Right ventricle myocardium inferior (tissue), 1 donor: ENCODE measurements around the gene RANGRF. TPM values are rescaled to one million over a fixed set of nuclear protein-coding genes. Genes with fewer than 3 reads are reported as not detected.

Source experiments
- ATAC-seq: fragments of 200-7000 bp; cut with Tn5 transposase; one replicate; pipeline ENCODE4 v1.9.1; 2020; ENCODE audit warnings: mild to moderate bottlenecking, moderate library complexity
- DNase-seq: peaks from one replicate; pipeline ENCODE4 v3.0.0; 2021; ENCODE audit errors: missing footprints
- intact Hi-C: fragments of 100-400 bp; cut with DNase I; formaldehyde crosslinking; loops from one replicate; pipeline ENCODE4 v1.11.0; 2022
- total RNA-seq: library from RNA; stranded (reverse); fragmentation: NEBNext Ultra II Directional; extraction: Animal tissue kit (Norgen Biotek cat#: 25700); gene quantifications from one replicate; pipeline ENCODE4 v1.2.1, GENCODE V29; 2021
- donor health status: DM: no; HTN: yes; CAD: no; lungs with severe emphysema.

Gene RANGRF
- total RNA-seq, 1 donor from 2014 or later = 25.7 TPM

DNA sequence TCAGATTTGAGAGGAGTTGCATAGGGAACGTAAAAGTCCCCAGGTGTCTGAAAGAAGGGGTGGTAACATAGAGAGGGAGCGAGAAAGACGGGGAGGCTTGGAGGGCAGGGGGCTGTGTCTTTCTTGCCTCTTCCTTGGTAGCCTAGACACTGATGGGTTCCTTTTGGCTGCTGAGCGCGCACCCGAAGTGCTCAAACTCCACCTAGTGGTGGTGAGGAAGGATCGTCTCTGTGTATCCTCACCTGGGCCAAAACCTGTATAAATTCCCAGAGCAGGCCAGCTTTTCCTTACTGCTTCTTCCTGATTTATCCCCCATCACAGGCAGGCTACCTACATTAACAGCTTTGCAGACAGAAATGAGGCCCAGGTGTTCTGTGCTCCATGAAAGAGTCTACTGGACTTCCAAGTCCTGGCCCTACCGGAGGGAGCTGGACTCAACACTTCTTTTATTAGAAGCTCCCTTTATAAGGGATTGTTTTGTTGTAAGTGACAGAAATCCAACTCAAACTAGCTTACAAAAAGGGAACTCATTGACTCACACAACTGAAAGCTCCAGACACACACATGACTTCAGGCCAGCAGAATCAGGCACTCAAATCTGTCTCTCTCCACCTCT lies 12.3 kb downstream of the RANGRF start:
- ATAC-seq (peak; percentile 90), DNase-seq (peak; percentile 79)
- intact Hi-C loops = loop anchor here (5.0 kb wide), 1 partner anchor 208 kb away; no protein-coding TSS in a partner anchor

GRCh38 chr17:8310601-8311123 lies 22.2 kb downstream of the RANGRF start:
- intact Hi-C loops = loop anchor here (2.0 to 5.0 kb wide), 2 partner anchors 50 to 67 kb away; partner anchors contain the start of gene KRABD2
- ATAC-seq (peak; percentile 45), DNase-seq (no peak)

DNA sequence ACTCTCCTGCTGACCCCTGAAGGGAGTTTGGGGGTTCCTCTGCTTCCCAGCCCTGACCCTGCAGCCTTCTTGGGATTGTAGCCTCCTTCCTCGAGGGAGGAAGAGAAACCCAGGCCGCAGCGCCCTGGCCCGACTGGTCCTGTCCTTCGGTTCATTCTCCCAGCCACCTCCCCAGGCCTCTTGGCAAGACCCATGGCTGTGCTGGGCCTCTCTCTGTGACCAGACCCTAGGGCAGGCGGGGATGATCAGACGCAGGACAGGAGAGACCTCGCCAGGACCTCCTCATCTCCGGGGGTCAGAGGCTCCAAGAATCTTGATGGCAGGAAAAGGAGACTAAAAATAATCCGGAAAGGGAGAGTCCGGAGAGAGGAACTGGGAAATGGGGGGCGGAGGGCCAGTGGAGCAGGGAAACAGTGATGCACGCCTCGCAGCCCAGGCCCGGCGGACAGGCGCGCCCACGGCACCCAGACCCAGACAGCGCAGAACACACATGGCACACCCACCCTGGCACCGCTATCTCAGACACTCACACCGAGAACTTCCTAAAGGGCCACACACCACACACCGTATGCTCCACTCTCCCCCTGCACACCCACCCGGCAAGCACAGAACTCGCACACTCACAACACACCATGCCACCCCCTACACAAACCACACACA lies 22.8 kb downstream of the RANGRF start:
- intact Hi-C loops = loop anchor here (2.0 to 5.0 kb wide), 2 partner anchors 50 to 66 kb away; partner anchors contain the start of gene KRABD2
- DNase-seq = no peak
- peak; percentile 45 for ATAC-seq

DNA sequence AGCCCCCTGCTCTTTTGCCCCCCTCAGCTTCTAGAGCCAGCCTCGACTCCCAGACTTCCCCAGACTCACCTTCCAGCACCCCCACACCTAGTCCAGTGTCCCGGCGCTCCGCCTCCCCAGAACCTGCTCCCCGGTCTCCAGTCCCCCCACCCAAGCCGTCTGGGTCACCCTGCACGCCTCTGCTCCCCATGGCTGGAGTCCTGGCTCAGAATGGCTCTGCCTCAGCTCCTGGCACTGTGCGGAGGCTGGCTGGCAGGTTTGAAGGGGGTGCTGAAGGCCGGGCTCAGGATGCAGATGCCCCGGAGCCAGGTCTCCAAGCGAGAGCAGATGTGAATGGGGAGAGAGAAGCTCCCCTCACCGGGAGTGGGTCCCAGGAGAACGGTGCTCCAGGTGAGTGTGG lies 23.8 kb downstream of the RANGRF start:
- DNase-seq (no peak), ATAC-seq (no peak)
- intact Hi-C loops = loop anchor here (5.0 kb wide), 1 partner anchor 65 kb away; the partner anchor contains the start of gene KRABD2

- intact Hi-C loops = loop anchor here (5.0 kb wide), 1 partner anchor 64 kb away; the partner anchor contains the start of gene KRABD2
- ATAC-seq (no peak), DNase-seq (no peak)
Observed at GRCh38 chr17:8312726-8313600, 24.5 kb downstream of the RANGRF start.

GRCh38 chr17:8314797-8315763 lies 26.6 kb downstream of the RANGRF start:
- intact Hi-C loops = loop anchor here (5.0 kb wide), 1 partner anchor 62 kb away; the partner anchor contains the start of gene KRABD2

DNA sequence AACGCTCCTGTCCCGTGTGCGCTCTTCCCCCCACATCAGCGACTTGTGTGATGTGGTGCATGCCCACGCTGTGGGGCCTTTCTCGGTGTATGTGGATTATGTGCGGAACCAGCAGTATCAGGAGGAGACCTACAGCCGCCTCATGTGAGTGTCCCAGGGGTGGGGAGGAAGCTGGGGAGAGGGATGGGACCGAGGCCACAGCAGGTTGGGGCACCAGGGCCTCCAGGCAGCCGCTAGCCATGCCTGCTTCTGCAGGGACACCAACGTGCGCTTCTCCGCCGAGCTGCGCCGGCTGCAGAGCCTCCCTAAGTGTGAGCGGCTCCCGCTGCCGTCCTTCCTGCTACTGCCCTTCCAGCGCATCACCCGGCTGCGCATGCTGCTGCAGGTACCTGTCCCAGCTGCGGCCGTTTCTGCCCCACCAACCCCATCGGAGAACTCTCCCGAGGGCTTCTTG lies 27.3 kb downstream of the RANGRF start:
- intact Hi-C loops = no loop called here
- ATAC-seq (no peak), DNase-seq (no peak)

More at GRCh38 chr17:8314797-8315763, 26.6 kb downstream of the RANGRF start:
- DNase-seq = no peak
- ATAC-seq = no peak

DNA sequence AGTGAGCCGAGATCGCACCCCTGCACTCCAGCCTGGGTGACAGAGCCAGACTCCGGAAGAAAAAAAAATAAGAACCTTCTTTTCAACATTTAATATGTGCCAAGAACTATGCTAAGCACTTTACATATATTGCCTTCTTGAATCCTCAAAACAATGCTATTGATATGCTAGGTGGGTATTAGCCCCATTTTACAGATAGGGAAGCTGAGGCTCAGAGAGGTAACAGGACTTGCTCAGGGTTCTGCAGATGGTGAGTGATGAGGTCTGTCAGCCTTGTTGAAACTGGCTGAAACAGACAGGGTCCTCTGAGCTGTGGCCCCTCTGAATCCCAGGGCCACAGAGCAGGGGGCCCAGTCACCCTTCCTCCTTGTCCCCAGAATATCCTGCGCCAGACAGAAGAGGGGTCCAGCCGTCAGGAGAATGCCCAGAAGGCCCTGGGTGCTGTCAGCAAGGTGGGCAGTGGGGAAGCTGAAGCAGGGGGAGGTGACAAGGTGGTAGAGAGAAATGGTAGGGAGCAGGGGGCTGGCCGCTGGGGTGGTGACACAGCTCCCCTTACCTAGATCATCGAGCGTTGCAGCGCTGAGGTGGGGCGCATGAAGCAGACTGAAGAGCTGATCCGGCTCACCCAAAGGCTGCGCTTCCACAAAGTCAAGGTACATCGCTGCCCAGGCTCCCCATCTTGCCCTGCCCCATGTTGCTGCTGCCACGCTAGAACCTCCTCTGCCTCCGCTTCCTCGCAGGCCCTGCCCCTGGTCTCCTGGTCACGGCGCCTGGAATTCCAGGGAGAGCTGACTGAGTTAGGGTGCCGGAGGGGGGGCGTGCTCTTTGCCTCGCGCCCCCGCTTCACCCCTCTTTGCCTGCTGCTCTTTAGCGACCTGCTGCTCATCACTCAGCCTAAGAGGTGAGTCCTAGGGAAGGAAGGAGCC lies 29.8 kb downstream of the RANGRF start:
- ATAC-seq (no peak), DNase-seq (no peak)
- intact Hi-C loops = no loop called here

- intact Hi-C loops = no loop called here
- DNase-seq (no peak), ATAC-seq (no peak)
Observed at GRCh38 chr17:8320262-8320661, 31.8 kb downstream of the RANGRF start.

- no peak for DNase-seq
- no peak for ATAC-seq
- intact Hi-C loops = no loop called here
Observed at GRCh38 chr17:8320990-8321389, 32.5 kb downstream of the RANGRF start.

DNA sequence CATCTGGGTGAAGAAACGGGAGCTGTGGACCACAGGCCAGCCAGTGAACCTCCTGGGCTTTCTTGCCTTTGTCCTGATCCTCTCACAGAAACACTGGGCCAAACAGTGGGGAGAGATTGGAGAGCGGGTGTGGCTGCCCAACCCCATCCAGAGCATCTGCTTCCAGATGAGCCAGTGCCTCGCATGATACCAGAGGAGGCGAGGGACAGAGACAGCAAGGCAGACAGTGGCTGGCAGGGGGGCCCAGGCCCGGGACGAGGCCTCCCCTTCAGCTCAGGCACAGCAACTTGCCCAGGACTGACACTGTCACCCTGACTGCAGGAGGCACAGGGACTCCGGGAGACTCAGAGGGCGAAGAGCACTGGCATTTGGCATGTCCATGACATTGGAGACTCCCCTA lies 33.6 kb downstream of the RANGRF start:
- intact Hi-C loops = no loop called here
- no peak for ATAC-seq
- no peak for DNase-seq

DNA sequence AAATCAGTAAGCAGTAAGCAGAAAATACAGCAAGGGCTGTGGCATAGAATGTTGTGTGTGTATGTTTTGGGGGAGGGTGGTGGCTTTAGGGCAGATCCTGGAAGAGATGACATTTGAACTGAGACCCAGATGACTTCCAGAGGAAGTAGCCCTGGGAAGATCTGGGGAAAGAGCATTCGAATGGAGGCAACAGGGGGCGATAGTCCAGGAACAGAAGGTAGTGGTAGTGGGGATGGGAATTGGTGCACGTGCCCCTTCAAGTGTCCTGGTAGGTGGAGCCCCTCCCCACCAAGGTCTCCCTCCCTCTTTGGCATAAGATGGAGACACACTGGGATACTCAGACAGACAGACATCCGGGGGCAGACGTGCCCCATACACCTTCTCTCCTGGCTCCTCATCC lies 35.7 kb downstream of the RANGRF start:
- intact Hi-C loops = no loop called here
- no peak for ATAC-seq
- DNase-seq = no peak

- intact Hi-C loops = loop anchor here (5.0 kb wide), 1 partner anchor 37 kb away; no protein-coding TSS in a partner anchor
- no peak for DNase-seq
- no peak for ATAC-seq
Observed at GRCh38 chr17:8324923-8325322, 36.5 kb downstream of the RANGRF start.

DNA sequence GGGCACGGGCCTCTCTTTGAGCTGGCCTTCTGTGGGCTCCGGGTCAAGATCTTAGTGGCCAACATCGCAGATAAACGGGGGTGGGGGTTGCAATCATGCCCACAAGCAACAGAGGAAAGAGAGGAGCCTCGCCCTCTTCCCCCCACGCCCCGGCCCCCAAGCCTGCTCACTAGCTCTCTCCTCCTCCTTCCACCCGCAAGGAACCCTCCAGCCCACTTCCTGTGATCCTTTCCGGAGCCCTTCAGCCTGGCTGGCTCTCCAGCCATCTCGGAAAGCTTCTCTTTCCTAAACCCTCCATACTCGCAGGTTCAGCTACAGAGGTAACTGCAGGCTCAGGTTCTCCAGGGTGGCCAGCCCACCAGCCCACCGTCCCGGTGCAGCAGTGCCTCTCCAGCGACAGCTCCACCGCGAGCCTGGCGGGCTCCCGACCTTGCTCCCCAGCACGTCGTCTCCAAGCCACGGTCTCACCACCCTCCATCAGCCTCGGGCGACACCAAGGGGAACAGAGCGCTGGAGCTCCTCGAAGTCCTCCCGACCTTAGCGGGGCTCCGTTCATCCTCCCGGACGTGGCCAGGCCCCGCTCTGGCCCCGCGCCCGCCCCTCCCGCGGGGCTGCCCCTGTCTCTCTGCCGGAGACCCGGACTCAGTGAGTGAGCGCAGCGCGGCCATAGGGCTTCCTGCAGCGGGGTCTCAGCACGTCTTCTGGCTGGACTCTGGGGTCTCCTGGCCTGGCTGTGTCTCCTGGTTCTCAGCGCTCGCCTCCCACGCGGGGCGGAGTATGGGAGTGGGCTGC lies 38.2 kb downstream of the RANGRF start:
- intact Hi-C loops = loop anchor here (5.0 kb wide), 1 partner anchor 36 kb away; no protein-coding TSS in a partner anchor
- no peak for DNase-seq
- peak; percentile 71 for ATAC-seq

GRCh38 chr17:8327303-8327649 lies 38.8 kb downstream of the RANGRF start:
- ATAC-seq (peak; percentile 4), DNase-seq (no peak)
- intact Hi-C loops = loop anchor here (5.0 kb wide), 1 partner anchor 35 kb away; no protein-coding TSS in a partner anchor

GRCh38 chr17:8332128-8332527 lies 43.7 kb downstream of the RANGRF start:
- no peak for ATAC-seq
- no peak for DNase-seq

More at GRCh38 chr17:8332128-8332527, 43.7 kb downstream of the RANGRF start:
- intact Hi-C loops = no loop called here
